Activated CD8-positive, alpha-beta memory T cell treated with anti-CD3 and anti-CD28 coated beads, Interleukin-2, amount 50 U/mL, for 24 hours (primary cell): ENCODE data around the gene CADPS2.

Experiments used
- DNase-seq: peaks from one replicate; pipeline ENCODE4 v3.0.0-alpha.2; 2020; ENCODE audit errors: extremely low read depth

Gene CADPS2

DNA sequence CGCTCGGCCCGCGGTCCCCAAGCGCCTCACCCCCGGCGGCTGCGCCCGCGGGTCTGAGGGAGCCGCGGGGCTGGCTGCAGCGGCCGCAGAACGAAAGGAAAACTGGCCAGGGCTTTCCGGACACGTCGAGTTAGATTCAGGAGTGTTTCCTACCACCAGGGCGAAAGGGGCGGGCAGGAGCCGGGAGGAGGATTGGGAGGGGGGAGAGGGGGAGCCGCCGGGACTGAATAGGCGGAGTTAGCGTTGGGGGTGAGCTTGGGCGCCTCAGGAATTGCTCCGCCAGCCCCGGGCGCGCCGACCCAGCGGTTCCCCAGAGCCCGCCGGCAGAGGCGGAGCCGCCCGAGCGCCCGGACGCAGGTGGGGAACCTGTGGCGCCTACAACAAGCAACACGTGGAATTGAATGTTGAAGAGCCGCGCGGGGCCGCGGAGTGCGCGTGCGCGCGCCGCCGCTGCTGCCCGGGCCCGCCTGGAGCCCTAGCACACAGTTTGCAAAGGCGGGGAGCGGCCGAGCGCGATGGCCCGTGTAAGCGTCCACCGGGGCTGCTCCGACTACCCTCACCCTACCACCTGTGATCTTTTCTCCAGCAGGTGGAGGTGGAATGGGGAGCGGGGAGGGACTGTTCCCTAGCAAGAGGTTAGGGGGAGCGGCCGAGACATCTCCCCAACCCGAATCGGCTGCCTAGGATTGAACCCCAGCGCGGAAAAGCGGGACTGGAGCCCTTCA is at the start of gene CADPS2:
Gene CADPS2, minus strand, starts transcription at position 104 of the 725 bp plus-strand sequence. CDS start 123 bp downstream, outside the sequence.
- no peak for DNase-seq

DNA sequence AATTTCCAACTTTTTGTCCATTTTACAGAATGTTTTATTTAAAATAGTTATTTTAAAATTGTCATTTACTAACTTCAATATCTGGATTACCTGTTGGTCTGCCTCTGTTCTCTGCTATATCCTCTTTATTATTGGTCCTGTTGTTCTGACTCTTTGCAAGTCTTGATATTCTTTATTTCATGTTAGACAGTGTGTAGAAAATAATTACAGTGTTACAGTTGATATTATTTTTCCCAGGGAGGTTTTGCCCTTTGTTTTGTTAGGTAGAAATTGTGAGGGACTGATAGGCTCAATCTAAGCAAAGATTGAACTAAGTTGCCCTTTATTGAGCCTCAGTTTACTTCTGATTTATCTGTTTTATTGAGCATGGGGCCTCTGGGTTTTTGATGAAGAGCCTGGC is 49.4 kb upstream of the CADPS2 start:
- no peak for DNase-seq

DNA sequence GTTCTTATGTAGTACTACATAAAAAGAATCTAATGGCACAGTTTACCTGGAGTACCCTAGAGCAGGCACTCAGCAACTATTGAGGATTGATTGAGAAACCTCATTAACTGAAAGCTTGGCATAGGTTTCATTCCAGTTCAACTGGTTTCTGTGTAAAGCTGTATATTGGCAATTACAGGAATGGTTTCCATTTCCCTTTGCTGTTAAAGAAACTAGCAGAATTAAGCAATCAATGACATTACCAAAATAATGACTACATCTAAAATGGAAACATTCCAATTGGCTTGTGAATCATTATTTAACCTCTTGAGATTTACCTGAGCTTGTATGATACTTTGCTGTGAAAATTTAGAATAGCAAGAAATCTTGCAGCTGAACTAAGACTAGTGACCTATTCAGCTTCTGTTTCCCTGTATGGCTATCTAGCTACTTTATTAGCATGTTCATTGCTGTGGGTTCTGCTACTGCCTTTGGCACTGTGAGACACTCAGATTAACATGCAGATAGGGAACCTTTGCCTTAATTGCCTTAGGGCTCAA is 33.5 kb upstream of the CADPS2 start:
- DNase-seq: no peak

DNA sequence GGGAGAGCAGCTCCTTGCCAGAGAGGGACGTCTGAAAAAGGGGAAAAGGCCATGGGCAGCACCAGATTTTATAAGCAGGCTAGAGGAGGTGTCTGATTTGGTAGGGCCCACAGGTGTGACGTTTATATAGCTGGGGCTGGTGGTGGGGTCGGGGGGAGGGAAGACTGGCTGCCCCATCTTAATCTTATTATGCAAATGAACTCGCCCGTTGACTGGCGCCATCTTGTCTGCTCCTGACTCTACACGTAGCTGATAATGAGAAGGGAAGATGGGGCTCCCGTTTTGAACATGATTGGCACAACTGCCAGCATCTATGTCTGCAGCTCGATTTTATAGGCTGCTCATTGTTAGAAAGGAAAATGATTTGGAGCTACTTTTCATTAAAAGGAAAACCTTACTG is 28.6 kb upstream of the CADPS2 start:
- no peak for DNase-seq

DNA sequence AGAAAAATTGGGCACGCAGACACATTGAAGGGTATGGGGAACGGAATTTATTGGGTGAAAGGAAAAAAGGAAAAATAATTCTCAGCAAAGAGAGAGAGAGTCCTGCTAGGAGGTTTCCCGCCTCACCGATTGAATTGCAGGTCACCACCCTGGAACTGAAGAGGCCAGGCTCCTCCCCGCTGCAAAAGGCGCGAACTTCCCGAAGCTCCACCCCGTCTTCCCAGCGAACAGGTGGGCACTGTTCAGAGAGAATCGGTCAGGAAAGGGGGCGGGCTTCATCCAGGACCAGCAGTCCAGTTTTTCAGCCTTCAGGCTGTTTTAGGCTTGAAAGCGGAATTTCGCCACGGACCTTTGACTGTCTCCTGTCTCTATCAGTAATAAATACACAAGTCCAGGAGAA is 27.3 kb upstream of the CADPS2 start:
- DNase-seq: no peak

DNA sequence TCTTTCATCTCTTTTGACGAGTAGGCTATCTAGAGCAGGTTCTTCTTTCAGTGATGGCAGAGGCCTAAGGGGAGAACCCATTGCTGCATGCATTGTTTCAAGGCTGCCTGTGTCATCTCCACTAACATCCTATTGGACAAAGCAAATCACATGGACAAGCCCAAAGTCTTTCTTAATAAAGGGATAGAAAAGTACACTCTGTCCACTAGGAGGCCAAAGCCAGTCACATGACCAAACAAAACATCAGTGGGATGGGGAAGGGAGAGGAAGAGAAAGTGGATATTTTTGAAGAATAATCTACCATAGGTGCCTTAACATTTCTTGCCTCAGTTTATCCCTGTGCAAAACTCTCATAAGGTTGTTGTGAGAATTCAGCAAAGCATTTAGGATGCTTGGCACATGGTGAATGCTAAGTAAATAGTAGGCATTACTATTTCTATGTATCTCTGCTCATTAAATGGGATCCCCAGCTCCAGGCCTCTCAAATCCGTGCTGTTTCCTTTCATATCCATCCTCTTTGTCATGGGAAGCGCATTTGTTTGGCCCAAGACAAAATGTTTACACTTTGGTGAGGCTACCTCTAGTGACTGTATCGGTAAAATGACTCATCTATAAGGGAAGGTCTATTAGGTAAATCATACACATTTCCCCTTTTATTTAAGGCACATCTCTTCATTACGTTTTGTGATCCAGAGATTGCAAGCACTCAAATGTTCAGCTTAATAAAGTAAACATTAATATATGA is 16.7 kb upstream of the CADPS2 start:
- DNase-seq: no peak

DNA sequence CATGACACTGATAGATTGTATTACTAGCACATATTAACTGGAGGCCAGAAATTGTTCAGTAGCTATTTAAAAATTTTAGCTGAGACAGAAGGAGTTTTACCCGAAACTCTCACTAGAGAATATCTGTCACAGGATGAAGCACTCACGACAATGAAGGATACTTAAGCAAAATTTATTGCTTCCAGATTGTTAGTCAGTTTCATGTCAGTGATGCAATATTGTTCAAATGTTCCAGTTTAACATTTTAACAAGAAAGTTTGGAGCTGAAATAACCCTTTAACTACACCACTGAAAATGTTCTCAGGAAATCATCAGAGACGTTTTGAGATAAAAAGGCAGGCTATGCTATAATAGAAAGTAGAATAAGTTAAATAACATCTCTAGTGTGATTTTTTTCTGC is 15.0 kb upstream of the CADPS2 start:
- no peak for DNase-seq

DNA sequence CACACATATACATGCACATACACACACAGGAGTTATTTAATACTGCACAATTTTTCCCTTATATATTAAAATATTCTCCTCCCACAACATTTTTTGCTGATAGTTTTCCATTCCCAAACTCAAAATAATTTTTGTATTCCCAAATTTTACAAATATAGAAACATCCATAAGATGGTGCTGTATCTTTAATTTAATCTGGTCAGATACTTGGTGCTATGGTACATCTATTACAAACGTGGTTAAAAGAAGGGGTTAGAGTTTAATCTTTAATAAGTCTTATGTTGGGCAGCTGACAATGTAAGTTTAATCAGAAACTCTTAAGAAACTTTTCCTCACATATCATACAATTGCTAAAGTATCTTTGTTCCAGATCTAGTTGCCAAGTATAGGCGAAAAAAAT is 10.2 kb upstream of the CADPS2 start:
- DNase-seq: no peak

DNA sequence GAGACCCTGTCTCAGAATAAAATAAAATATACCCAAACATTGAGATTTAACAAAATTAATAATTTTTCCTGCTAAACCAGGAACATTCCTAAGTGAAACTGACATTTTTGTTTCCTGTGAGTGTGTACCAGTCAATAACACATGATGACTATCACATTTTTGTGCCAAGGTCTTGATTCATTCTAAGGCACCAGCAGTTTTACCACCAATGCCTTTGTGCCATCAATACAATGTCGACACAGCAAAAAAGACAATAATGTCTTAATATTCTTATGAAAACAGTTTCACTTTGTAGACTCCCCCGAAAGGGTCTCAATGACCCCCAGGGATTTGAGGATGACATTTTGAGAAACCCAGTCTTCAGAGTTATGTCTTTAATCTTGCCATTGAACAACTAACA is 7.2 kb upstream of the CADPS2 start:
- no peak for DNase-seq

DNA sequence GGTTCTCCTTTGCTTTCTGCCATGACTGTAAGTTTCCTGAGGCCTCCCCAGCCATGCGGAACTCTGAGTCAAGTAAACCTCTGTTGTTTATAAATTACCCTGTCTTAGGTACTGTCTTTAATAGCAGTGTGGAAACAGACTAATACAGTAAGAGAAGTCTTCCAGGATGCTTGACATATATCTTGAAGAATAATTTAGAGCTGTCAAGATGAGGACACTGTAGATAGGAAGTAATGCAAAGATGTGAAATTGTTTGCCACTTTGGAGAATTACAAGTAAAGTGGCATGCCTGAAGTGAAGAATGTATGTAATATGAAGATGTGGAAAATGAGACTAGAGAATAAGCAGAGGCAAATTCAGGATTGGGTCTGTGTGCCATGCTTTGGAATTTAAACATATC is 2.9 kb upstream of the CADPS2 start:
- DNase-seq: no peak

DNA sequence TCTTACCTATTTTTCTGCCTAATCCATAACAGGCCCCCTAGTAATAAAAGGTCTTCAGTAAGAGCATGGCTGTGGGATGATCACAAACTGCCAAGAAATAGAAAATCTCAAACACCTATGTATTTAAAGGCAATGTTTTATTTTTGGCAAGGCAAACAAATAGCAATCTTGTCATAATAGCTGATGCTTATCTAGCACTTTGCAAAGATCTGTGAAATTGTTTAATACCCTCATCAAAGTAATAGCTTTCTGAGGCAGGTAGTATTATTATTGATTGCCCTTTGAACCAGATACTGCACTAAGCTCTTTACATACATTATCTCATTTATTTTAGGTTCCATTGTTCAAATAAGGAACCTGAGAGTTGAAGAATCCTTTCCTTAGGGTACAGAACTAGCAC is 1.6 kb upstream of the CADPS2 start:
- no peak for DNase-seq

DNA sequence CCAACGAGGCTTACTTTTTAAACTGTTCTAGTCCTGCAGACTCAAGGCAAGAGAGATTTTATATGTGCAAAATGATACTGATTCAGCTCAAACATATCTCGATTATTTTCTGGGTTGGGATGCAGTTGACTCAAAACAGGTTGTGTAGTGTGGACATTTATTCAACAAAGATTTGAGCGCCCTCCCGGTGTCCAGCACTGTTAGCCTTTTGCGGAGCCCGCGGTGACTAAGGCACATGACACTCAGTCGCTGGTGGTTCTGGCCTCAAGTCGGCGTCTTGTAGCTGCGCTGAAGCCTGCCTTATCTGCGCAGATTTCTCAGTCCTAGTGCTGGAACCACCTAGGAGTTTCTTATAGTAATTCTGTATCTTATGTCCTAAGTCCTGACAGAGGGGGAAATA is 938 bp upstream of the CADPS2 start:
- DNase-seq: no peak

DNA sequence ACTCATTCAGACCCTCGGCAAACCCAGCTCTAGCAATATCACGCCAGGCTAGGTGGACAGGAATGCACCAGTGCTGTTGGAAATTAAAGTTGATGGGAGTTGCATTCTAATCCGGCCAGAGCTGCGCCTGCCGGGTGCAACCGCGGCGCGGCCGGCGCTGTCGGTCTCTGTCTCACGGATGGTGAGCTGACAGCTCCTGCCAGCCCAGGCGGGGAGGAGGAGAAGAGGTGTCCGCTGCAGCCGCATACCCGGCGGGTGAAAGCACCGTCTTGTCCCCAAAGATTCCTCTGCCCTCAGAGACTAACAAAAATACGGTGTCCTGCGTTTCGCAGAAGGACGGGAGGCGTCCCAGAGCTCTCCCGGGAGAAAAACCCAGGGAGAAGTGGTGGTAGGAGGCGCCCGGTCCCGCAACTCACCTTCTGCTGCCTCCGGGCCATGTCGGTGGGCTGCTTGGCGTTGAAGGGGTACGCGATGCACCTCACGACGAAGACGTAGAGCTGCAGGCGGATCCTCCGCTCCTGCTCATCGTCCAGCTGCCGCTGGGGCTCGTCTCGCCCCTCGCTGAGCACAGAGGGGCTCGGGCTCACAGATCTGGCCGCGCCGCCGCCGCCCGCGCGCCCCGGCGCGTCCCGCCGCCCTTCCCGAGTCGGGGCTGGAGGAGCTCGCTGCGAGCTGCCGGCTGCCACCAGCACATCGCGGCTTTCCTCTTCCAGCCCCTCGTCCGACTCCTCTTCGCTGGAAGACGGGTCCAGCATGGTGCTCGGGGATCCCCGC is 490 bp downstream of the CADPS2 start:
- no peak for DNase-seq

DNA sequence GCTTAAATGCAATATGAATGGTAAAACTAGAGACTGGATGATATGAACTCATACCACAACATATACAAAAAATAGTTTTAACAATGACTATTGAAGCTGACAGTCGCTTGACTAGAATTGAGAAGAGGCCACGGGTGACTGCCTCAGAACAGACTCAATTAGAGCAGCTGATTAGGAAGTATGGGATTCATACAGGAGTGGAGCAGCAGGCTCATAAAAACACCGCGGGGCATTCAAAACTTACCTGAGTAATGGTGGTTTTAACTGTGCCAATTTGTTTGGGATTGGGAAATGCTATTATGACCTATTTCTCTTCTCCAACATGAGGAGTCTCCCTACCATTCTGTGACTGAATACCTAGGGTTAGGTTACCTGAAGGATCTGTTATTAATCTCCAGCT is 2.1 kb downstream of the CADPS2 start:
- DNase-seq: no peak

DNA sequence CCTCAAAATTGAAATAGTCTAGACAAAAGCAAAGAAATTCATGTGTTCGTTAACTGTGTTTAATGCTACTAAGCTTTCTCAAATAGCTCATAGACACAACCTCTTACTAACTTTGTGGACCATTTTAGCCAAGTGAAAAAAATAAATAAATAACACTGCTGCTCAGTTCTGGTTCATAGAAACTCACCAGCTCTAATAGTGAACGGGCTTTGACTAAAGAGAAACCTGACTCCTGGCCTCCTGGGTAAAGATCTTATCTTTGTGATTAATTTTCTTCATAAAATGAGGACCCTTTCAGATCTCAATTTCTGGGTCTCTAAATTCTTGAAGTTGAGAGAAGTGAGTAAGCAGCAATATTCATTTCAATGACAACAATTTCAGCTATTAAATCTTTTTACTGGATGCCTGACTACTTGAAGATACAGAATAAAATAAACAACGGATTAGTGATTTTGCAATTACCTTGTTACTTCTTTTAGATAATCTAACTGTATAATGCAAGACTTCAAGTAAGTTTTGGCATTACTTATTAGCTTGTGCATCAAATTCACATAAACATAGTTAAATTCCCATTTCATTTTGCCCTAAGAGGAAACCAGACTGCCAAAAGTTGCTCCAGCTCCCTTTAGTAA is 3.1 kb downstream of the CADPS2 start:
- DNase-seq: no peak

DNA sequence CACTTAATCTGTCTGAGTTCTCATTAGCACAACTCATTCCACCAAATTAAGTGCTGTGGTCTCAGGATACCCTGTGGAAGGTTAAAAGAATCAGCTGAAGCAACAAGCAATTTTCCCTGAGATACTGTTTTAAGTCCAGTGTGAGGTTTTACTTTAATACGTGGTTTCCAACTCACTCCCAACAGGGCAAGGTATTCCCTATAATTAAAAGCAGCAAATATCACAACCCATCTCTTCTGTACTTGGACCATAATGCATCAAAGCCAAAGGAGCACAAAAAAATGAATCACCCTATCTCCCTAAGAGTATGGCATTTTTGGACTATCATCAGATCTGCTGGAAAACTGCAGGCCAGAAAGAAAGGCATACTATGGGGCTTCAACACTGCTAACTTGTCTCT is 4.9 kb downstream of the CADPS2 start:
- DNase-seq: no peak

DNA sequence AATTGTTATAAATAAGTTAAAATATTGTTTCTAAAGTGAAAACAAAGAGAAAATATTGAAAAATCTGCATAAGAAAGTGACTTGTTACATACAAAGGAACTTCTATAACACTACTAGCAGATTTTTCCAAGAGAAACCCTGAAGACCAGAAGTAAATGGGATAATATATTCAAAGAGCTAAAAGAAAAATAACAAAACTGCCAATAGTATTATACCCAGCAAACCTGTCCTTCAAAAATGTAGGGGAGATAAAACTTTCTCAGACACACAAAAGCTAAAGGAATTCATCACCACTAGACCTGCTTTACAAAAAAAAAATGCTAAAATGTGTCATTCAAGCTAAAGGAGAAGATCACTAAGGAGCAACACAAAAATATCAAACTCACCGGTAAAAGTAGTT is 17.0 kb downstream of the CADPS2 start:
- no peak for DNase-seq

DNA sequence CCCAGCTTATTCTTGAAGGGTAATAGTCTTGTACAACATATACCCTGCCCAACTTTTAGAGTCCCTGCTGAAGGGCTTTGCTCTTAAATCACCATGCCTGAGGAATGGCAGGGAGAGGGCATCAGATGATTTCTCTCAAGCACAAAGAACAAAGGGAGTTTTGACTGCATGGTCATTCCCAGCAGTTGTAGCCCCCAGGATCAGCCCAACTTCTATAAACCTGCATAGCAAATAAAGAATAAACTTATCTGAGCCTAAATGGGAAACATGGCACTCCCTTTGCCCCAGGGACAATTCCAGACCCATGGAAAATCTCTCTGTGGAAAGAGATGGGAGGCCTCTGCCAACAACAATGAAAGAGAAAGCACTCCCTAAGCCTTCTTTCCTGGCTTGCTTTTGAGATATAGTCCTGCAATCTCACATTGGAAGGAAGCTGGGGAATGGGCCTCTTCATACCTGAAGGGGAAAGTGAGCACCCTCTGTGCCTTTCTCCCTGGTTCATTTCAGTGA is 18.7 kb downstream of the CADPS2 start:
- DNase-seq: no peak

DNA sequence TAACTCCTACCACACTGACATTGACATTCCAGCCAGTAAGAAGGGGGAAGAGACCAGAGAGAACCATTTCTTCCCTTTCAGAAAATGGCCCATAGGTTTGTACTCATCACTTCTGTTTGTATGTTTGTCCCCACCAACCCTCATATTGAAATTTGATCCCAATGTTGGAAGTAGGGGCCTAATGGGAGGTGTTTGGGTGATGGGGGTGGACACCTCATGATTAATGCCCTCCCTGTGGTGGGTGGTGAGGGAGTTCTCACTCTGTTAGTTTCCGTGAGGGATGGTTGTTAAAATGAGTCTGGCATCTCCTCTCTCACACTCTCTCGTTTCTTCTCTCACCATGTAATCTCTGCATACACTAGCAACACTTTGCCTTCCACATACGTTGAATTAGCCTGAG is 21.4 kb downstream of the CADPS2 start:
- DNase-seq: no peak

DNA sequence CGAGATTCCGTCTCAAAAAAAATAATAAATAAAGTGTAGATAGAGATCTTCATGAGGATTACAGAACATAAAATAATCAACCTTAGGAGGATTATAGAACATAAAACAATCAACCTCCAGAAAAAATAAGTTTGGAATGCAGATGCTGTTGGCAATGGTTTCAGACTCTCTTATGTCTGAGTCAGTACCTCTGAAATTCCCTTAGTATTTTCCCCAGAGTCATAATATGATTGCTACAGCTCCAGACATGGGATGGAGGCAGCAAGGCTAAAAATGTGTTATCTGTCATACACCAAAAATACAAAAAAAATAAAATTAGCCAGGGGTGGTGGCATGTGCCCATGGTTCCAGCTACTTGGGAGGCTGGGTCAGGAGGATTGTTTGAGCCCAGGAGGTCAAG is 22.2 kb downstream of the CADPS2 start:
- DNase-seq: no peak

DNA sequence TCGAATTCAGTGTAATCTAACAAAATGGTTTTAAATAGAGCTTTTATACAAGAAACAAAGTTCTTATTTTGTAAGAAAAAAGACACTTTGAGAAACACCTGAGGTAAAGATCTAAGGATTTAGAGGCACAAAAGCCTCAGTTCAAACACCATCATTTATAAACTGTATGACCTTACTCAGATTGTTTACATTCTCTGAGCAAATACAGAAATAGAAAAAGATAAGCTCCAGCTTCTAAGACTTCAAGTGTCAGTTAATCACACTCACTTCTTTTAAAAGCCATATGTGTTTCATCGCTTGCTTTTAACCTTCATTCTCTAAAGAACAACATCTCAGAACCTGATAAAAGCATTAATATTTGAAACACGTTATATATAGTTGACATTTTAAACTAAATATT is 27.9 kb downstream of the CADPS2 start:
- no peak for DNase-seq

DNA sequence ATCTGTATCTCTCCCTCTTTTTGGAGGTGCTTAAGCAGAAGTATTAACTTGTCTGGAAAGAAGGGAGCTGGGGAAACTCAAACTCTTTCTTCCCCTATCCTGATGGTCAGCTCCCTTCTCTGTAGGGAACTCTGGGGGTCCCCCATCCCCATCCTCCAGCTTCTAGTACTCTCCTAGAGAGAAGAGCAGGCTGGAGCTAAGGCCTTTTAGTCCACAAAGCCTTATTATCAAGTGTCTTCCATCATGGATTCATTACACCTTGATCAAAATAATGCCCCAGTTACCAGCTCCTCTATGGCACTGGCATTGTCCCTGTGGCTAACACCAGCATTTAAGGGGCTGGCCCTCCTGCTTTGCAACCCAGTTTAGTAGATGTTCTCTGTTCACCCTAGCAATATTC is 35.7 kb downstream of the CADPS2 start:
- no peak for DNase-seq
